Measurements from ENCODE around the gene SUSD2. TPM values are rescaled to one million over a fixed set of nuclear protein-coding genes. Genes with fewer than 3 reads are reported as not detected.

SUSD2 gene
- total RNA-seq, 4 donors from 2014 or later, result 0.88 to 17.6 (median 2.8) TPM

DNA sequence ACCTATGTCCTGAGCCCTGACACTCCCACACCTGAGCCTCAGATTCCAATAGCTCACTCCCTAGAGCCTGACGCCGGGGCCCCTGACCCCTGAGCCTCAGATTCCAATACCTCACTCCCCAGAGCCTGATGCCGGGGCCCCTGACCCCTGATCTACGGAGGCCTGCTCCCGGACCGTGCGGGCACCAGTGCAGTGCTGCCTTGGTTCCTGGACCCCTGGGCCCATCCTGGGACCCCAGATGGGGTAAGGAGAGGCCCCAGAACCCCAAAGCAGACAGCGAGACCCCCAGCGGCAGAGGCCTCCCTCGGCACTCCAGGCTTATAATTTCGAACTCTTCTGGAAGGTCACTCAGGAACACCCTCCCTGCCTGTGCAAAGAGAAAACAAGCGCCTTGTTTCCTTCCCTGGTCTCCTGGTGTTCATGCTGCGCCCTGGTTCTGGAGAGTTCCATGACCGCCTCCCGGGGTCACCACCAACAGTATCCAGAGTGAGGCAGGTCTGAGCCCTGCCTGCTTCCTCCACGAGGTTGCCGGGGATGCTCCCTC is 7.5 kb downstream of the SUSD2 start:
- intact Hi-C loops (cut with DNase I; ENCODE audit: low total_unique reads), result loop anchor here (5.0 kb wide), 1 partner anchor 59 kb away; the partner anchor contains the start of gene GGT5
- H3K9me3 ChIP-seq, result no peaks in the 10 kb centered on the region
- no peak overlapping the region for H3K27ac ChIP-seq
- DNase-seq, result no peak
- no peaks in the 10 kb centered on the region for H3K27me3 ChIP-seq
- TF ChIP-seq, protein P1, sequence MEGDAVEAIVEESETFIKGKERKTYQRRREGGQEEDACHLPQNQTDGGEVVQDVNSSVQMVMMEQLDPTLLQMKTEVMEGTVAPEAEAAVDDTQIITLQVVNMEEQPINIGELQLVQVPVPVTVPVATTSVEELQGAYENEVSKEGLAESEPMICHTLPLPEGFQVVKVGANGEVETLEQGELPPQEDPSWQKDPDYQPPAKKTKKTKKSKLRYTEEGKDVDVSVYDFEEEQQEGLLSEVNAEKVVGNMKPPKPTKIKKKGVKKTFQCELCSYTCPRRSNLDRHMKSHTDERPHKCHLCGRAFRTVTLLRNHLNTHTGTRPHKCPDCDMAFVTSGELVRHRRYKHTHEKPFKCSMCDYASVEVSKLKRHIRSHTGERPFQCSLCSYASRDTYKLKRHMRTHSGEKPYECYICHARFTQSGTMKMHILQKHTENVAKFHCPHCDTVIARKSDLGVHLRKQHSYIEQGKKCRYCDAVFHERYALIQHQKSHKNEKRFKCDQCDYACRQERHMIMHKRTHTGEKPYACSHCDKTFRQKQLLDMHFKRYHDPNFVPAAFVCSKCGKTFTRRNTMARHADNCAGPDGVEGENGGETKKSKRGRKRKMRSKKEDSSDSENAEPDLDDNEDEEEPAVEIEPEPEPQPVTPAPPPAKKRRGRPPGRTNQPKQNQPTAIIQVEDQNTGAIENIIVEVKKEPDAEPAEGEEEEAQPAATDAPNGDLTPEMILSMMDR (IDR thresholded peaks at IDR 0.05), result no peak
- TF ChIP-seq POLR2A (IDR thresholded peaks at IDR 0.05), result no peak
- H3K4me1 ChIP-seq, result peaks cover 0 to 7% of the 10 kb centered on the region in 2 donors
- H3K36me3 ChIP-seq, result no peaks in the 10 kb centered on the region
- no peak overlapping the region for H3K4me3 ChIP-seq

DNA sequence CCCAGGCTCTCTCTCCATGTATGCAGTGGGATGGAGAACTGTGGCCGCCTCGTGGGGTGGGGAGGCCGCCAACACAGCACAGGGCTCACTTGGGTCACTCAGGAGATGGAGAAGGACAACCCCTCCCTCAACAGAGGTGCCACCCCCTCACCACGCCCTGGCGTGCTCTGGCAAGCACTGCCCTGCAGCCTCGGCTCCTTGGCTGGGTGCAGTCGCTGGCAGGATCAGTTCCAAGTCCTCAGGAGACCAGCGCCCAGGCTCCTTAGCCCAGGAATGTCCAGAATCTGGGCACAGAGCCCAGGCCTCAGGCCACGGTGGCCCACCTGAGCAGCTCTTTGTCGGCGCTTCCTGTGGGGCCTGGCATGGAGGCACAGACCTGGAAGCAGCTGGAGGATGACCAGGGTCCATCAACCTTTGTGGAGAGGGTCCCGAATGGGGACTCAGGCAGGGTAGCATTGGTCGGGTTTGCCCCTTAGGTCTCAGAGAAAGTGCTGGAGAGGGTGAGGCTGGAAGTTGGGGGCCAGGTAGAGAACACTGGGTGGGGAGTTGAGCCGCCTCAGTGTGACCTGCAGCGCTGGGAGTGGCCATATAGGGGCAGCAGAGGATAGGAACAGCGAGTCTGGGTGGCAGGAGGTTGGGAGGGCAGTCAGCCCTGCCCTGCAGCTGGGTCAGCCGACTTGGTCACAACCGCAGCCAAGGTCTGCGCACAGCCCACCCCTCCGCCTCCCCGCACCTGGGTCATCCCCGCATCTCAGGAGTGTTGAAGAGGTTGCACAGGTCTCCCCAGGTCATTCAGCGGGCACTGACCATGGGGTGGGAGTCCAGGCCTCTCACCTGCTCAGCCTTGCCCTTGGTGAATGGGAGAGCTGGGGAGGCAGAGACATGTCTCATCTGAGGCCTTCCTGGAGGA is 8.2 kb downstream of the SUSD2 start:
- DNase-seq, result peak; percentile 75 to 81
- H3K4me3 ChIP-seq, result no peak overlapping the region
- TF ChIP-seq, protein P1 (IDR thresholded peaks at IDR 0.05), result peak; percentile 94 to 98 (median 95)
- TF ChIP-seq POLR2A (IDR thresholded peaks at IDR 0.05), result peak in 1 of 2 donors; percentile 37
- no peaks in the 10 kb centered on the region for H3K9me3 ChIP-seq
- intact Hi-C loops (cut with DNase I; ENCODE audit: low total_unique reads), result loop anchor here (5.0 kb wide), 1 partner anchor 58 kb away; the partner anchor contains the start of gene GGT5
- no peaks in the 10 kb centered on the region for H3K36me3 ChIP-seq
- H3K4me1 ChIP-seq, result peaks cover 0 to 7% of the 10 kb centered on the region in 2 donors
- no peaks in the 10 kb centered on the region for H3K27me3 ChIP-seq
- H3K27ac ChIP-seq, result no peak overlapping the region

DNA sequence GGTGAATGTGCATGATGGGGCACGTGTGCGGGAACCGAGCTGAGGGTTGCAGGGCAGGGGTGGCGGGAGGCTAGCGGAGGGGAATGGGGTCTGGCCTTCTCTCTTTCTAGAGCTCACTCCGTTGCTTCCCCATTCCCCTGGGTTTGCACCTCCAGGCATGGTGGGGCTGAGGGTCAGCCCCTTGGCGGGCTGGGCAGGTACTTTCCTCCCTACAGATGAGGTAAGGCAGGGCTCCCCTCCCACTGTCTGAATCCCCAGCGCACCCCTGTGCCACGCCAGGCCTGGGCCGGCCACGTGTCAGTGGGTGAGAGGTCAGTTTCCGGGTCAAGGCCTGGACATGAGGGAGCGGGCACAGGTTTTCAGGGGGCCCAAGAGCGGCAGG is 8.9 kb downstream of the SUSD2 start:
- DNase-seq, result peak in 1 of 2 donors; percentile 28
- H3K9me3 ChIP-seq, result no peaks in the 10 kb centered on the region
- TF ChIP-seq, protein P1 (IDR thresholded peaks at IDR 0.05), result no peak
- TF ChIP-seq POLR2A (IDR thresholded peaks at IDR 0.05), result no peak
- no peaks in the 10 kb centered on the region for H3K36me3 ChIP-seq
- H3K4me3 ChIP-seq, result no peak overlapping the region
- no peaks in the 10 kb centered on the region for H3K27me3 ChIP-seq
- peaks cover 0 to 7% of the 10 kb centered on the region in 2 donors for H3K4me1 ChIP-seq
- intact Hi-C loops (cut with DNase I; ENCODE audit: low total_unique reads), result no loop called here
- no peak overlapping the region for H3K27ac ChIP-seq

DNA sequence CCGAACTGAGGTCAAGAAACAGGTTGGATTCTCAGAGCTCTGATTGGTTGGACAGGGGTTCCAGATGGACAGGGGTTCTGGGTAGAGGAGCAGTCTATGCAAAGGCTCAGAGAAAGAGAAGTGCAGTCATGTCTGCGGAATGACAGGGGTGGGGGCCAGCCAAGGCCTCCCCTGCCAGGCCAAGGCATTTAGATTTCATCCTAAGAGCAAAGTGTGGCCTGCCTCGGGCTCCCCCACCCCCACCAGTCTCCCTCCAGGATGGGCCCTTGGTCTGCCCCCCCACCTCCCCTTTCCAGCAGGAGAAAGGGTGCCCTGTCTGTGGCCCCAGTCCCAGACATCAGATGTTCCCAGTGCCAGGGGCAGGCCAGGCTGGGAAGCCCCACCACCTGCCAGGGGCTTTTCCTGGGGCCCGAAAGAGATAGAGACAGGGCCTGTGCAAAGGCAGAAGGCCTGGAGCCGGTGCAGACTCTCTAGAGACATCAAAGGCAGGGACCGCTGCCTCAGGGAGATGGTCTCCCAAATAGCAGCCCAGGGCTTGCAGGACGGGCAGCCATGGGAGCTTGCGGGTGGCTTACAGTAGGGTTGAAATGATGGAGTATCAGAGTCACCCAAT is 9.4 kb downstream of the SUSD2 start:
- Histone ChIP-seq H3K27me3 (no peaks in the 10 kb centered on the region), H3K9me3 (no peaks in the 10 kb centered on the region), H3K4me1 (peaks cover 0 to 7% of the 10 kb centered on the region in 2 donors), H3K4me3 (no peak overlapping the region), H3K27ac (no peak overlapping the region), H3K36me3 (no peaks in the 10 kb centered on the region)
- TF ChIP-seq, protein P1 (IDR thresholded peaks at IDR 0.05), result no peak
- no peak for TF ChIP-seq POLR2A (IDR thresholded peaks at IDR 0.05)
- intact Hi-C loops (cut with DNase I; ENCODE audit: low total_unique reads), result no loop called here
- DNase-seq, result peak in 1 of 2 donors; percentile 18
